Neural cell (in vitro differentiated cells): ENCODE measurements around the gene GNG4. TPM values are rescaled to one million over a fixed set of nuclear protein-coding genes. Genes with fewer than 3 reads are reported as not detected.

ENCODE experiments used
- H2AFZ ChIP-seq: fragments of 200-600, 300-800 bp; sonication (generic), shearing (Covaris generic); 2 replicates; pipeline ENCODE4 v1.6.0; 2014; ENCODE audit warnings: low read depth, mild to moderate bottlenecking, antibody characterized with exemption, low read length, moderate library complexity
- H3F3A ChIP-seq: fragments of 200-600 bp; shearing (Covaris generic); 2 replicates; pipeline ENCODE4 v1.6.1; 2016; ENCODE audit warnings: mild to moderate bottlenecking, moderate library complexity, mixed read lengths, antibody characterized with exemption, low read length; ENCODE audit not compliant: insufficient read depth, poor library complexity, severe bottlenecking
- H3K27ac ChIP-seq: fragments of 200-600, 300-800 bp; sonication (generic), shearing (Covaris generic); 2 replicates; pipeline ENCODE4 v1.5.1; 2014; ENCODE audit warnings: mild to moderate bottlenecking, low read length, moderate library complexity
- H3K27me3 ChIP-seq: fragments of 300-800, 200-600 bp; sonication (generic), shearing (Covaris generic); 2 replicates; pipeline ENCODE4 v1.6.0; 2014; ENCODE audit warnings: mild to moderate bottlenecking, low read depth, low read length, moderate library complexity; ENCODE audit not compliant: insufficient read depth
- H3K36me3 ChIP-seq: fragments of 300-800, 200-600 bp; sonication (generic), shearing (Covaris generic); 2 replicates; pipeline ENCODE4 v1.5.1; 2014; ENCODE audit warnings: mild to moderate bottlenecking, antibody characterized with exemption, low read length, moderate library complexity; ENCODE audit not compliant: insufficient read depth
- H3K4me2 ChIP-seq: fragments of 300-800, 200-600 bp; sonication (generic), shearing (Covaris generic); 2 replicates; pipeline ENCODE4 v1.6.0; 2014; ENCODE audit warnings: mild to moderate bottlenecking, low read length
- H3K4me3 ChIP-seq: fragments of 300-800, 200-600 bp; sonication (generic), shearing (Covaris generic); 2 replicates; pipeline ENCODE4 v1.5.1; 2014; ENCODE audit warnings: mild to moderate bottlenecking, low read length, moderate library complexity
- H3K79me2 ChIP-seq: fragments of 200-600 bp; shearing (Covaris generic); replicated peaks from 2 replicates; pipeline ENCODE4 v1.6.0; 2014; ENCODE audit warnings: mild to moderate bottlenecking, low read length, moderate library complexity; ENCODE audit not compliant: insufficient read depth
- H3K9ac ChIP-seq: fragments of 300-800, 200-600 bp; sonication (generic), shearing (Covaris generic); 2 replicates; pipeline ENCODE4 v1.6.1; 2016; ENCODE audit warnings: mild to moderate bottlenecking, low read length, mixed read lengths
- H3K9me2 ChIP-seq: fragments of 200-600 bp; shearing (Covaris generic); 2 replicates; pipeline ENCODE4 v1.6.1; 2016; ENCODE audit warnings: mild to moderate bottlenecking, low read length, mixed read lengths; ENCODE audit not compliant: insufficient read depth
- H3K9me3 ChIP-seq: fragments of 200-600, 300-800 bp; sonication (generic), shearing (Covaris generic); 2 replicates; pipeline ENCODE4 v1.6.1; 2016; ENCODE audit warnings: mild to moderate bottlenecking, mixed run types, low read length, moderate library complexity, mixed read lengths
- H4K20me1 ChIP-seq: fragments of 200-600 bp; shearing (Covaris generic); 2 replicates; pipeline ENCODE4 v1.6.1; 2016; ENCODE audit warnings: mild to moderate bottlenecking, mixed run types; ENCODE audit not compliant: insufficient read depth
- EP300 ChIP-seq: fragments of 450-650 bp; conservative IDR thresholded peaks from 2 replicates; pipeline ENCODE4 v1.6.1; 2014; ENCODE audit warnings: antibody characterized with exemption, mild to moderate bottlenecking, moderate library complexity; ENCODE audit not compliant: poor library complexity, severe bottlenecking
- EZH2 ChIP-seq: fragments of 200-600, 300-800 bp; shearing (Covaris generic), sonication (generic); IDR thresholded peaks from 2 replicates; pipeline ENCODE4 v1.6.1; 2014; ENCODE audit warnings: antibody characterized with exemption, low read length, borderline replicate concordance, mild to moderate bottlenecking; ENCODE audit not compliant: insufficient read depth, poor library complexity, severe bottlenecking
- MXI1 ChIP-seq: fragments of 450-650 bp; conservative IDR thresholded peaks from 2 replicates; pipeline ENCODE4 v1.6.1; 2014; ENCODE audit warnings: antibody characterized with exemption, mild to moderate bottlenecking; ENCODE audit not compliant: poor library complexity, severe bottlenecking
- POLR2AphosphoS5 ChIP-seq: IDR thresholded peaks from 2 replicates; pipeline ENCODE4 v1.6.1; 2012
- RAD21 ChIP-seq: fragments of 450-650 bp; conservative IDR thresholded peaks from 2 replicates; pipeline ENCODE4 v1.6.1; 2014; ENCODE audit warnings: antibody characterized with exemption, mild to moderate bottlenecking, moderate library complexity
- SMC3 ChIP-seq: fragments of 450-650 bp; conservative IDR thresholded peaks from 2 replicates; pipeline ENCODE4 v1.6.1; 2014; ENCODE audit warnings: antibody characterized with exemption, mild to moderate bottlenecking, moderate library complexity; ENCODE audit not compliant: poor library complexity
- TAF1 ChIP-seq: IDR thresholded peaks from 2 replicates; pipeline ENCODE4 v1.6.1; 2012; ENCODE audit warnings: low read depth
- polyA plus RNA-seq: library from polyadenylated mRNA; depleted of rRNA; stranded (reverse); fragments of >200 nt; gene quantifications from 2 replicates; pipeline ENCODE4 v1.2.3, GENCODE V29; 2014
- TF ChIP-seq, protein P1 (sequence below): fragments of 450-650 bp; IDR thresholded peaks from 2 replicates; pipeline ENCODE4 v1.5.1; 2014; ENCODE audit warnings: antibody characterized with exemption, mild to moderate bottlenecking, moderate library complexity; ENCODE audit not compliant: poor library complexity, severe bottlenecking
- TF ChIP-seq, protein P2 (sequence below): IDR thresholded peaks from 2 replicates; pipeline ENCODE4 v1.6.1; 2012; ENCODE audit warnings: borderline replicate concordance

Gene GNG4
- polyA plus RNA-seq, 1 donor from 2014 or later, result 63.2 TPM

DNA sequence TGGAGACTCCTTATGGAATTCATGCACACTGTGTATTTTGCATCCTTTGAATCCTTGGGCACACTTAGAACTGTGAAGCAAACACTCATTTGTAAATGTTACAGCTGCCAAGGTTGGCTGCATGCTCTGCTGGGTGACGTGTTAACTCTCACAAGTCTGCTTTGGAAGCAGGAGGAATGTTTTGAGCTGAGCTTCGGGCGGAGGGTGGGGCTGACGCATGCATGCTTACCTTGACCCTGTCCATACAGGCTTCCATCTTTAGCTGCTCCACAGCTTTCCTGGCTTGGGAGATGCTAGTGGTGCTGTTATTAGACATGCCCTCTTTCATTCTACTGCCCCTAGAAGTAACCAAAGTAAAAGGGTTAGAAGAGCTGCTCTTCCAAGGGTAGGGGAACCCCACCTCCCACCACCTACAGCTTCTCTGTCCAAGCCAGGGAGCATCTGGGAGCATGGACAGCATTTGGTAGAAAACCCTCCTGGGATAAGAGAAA is 66.0 kb downstream of the GNG4 start:
- Histone ChIP-seq H3K27me3 (no peaks in the 10 kb centered on the region), H3K27ac (no peak overlapping the region), H3K4me2 (no peak overlapping the region), H3K9me3 (no peaks in the 10 kb centered on the region), H4K20me1 (no peaks in the 10 kb centered on the region), H3K79me2 (no peaks in the 10 kb centered on the region), H3K9ac (no peak overlapping the region), H3F3A (no peaks in the 10 kb centered on the region), H3K4me3 (no peak overlapping the region), H3K9me2 (no peaks in the 10 kb centered on the region), H3K36me3 (peaks cover 7% of the 10 kb centered on the region), H2AFZ (no peak overlapping the region)
- TF ChIP-seq EZH2, result no peak
- no peak for TF ChIP-seq TAF1
- TF ChIP-seq, protein P1, sequence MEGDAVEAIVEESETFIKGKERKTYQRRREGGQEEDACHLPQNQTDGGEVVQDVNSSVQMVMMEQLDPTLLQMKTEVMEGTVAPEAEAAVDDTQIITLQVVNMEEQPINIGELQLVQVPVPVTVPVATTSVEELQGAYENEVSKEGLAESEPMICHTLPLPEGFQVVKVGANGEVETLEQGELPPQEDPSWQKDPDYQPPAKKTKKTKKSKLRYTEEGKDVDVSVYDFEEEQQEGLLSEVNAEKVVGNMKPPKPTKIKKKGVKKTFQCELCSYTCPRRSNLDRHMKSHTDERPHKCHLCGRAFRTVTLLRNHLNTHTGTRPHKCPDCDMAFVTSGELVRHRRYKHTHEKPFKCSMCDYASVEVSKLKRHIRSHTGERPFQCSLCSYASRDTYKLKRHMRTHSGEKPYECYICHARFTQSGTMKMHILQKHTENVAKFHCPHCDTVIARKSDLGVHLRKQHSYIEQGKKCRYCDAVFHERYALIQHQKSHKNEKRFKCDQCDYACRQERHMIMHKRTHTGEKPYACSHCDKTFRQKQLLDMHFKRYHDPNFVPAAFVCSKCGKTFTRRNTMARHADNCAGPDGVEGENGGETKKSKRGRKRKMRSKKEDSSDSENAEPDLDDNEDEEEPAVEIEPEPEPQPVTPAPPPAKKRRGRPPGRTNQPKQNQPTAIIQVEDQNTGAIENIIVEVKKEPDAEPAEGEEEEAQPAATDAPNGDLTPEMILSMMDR, result no peak
- no peak for TF ChIP-seq POLR2AphosphoS5

DNA sequence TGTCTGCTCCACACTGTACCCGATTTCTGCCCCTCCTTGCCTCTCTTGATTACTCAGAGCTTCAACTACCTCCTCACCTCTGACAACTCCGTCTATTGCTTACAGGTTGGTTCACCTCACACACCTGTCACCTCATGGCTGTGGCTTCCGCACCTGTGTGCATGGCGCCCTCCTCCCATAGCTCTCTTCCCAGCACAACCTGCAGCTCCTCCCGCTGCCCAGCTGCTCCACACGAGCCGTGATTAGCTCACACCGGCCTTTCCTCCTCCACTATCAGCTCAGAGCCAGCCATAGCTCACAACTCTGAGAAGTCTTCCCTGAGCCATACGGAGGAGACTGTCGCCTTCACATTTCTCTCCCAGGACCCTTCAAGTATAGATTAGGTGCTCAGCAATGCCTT is 67.5 kb downstream of the GNG4 start:
- H3K4me3 ChIP-seq, result no peak overlapping the region
- H3K4me2 ChIP-seq, result no peak overlapping the region
- no peaks in the 10 kb centered on the region for H3K9me3 ChIP-seq
- no peaks in the 10 kb centered on the region for H3K9me2 ChIP-seq
- H3F3A ChIP-seq, result no peaks in the 10 kb centered on the region
- H3K27ac ChIP-seq, result no peak overlapping the region
- H3K9ac ChIP-seq, result no peak overlapping the region
- H2AFZ ChIP-seq, result no peak overlapping the region
- H3K27me3 ChIP-seq, result no peaks in the 10 kb centered on the region
- H3K79me2 ChIP-seq, result no peaks in the 10 kb centered on the region
- no peaks in the 10 kb centered on the region for H4K20me1 ChIP-seq
- peaks cover 7% of the 10 kb centered on the region for H3K36me3 ChIP-seq
- TF ChIP-seq POLR2AphosphoS5, result no peak
- no peak for TF ChIP-seq EZH2
- no peak for TF ChIP-seq EP300
- TF ChIP-seq RAD21, result no peak
- TF ChIP-seq, protein P2, sequence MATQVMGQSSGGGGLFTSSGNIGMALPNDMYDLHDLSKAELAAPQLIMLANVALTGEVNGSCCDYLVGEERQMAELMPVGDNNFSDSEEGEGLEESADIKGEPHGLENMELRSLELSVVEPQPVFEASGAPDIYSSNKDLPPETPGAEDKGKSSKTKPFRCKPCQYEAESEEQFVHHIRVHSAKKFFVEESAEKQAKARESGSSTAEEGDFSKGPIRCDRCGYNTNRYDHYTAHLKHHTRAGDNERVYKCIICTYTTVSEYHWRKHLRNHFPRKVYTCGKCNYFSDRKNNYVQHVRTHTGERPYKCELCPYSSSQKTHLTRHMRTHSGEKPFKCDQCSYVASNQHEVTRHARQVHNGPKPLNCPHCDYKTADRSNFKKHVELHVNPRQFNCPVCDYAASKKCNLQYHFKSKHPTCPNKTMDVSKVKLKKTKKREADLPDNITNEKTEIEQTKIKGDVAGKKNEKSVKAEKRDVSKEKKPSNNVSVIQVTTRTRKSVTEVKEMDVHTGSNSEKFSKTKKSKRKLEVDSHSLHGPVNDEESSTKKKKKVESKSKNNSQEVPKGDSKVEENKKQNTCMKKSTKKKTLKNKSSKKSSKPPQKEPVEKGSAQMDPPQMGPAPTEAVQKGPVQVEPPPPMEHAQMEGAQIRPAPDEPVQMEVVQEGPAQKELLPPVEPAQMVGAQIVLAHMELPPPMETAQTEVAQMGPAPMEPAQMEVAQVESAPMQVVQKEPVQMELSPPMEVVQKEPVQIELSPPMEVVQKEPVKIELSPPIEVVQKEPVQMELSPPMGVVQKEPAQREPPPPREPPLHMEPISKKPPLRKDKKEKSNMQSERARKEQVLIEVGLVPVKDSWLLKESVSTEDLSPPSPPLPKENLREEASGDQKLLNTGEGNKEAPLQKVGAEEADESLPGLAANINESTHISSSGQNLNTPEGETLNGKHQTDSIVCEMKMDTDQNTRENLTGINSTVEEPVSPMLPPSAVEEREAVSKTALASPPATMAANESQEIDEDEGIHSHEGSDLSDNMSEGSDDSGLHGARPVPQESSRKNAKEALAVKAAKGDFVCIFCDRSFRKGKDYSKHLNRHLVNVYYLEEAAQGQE, result no peak
- no peak for TF ChIP-seq SMC3
- TF ChIP-seq, protein P1, result no peak
- no peak for TF ChIP-seq TAF1
- TF ChIP-seq MXI1, result no peak
